ENCODE measurements around the gene GALNT2. TPM values are rescaled to one million over a fixed set of nuclear protein-coding genes. Genes with fewer than 3 reads are reported as not detected.

Gene GALNT2
- total RNA-seq, 1 experiment from 2014 or later, result 152 TPM

DNA sequence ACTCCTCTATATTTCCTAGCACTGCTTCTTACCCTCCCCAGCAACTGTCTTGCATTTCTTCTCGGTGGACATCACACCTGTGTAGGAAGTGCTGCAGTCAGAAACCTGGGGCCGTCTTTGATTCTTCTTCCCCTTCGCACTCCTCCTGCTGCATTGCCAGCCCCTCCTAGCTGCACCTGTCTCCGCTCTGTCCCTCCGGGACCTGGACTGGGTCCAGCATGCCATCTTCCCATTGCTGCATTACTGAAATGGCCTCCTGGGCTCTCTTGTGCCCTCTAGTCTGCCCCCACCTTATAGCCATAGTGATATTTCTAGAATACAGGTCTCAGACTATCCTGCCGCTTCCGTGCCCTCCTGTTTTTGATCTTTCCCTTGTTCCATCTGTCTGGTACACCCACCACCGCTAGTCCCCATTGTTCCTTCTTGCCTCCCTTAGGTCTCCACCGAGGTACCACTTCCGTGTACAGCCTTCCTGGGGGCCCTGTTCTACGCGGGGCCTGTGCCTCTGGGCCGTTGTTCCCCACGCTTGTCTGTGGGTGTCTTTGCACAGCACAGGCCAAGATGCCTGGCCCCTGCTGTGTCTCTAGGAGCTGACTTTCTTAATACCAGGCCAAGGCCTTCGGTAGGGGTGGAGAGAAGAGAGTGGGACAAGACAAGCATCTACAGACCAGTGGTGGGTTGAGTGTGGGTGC is 107.6 kb downstream of the GALNT2 start:
- no TSS peak for BruUV-seq (replicated peaks)
- CTCF ChIA-PET, result no interaction called here
- no peak overlapping the region for H3K4me3 ChIP-seq (ENCODE audit: low read depth in 2 of 2, low read length in 2 of 2)

DNA sequence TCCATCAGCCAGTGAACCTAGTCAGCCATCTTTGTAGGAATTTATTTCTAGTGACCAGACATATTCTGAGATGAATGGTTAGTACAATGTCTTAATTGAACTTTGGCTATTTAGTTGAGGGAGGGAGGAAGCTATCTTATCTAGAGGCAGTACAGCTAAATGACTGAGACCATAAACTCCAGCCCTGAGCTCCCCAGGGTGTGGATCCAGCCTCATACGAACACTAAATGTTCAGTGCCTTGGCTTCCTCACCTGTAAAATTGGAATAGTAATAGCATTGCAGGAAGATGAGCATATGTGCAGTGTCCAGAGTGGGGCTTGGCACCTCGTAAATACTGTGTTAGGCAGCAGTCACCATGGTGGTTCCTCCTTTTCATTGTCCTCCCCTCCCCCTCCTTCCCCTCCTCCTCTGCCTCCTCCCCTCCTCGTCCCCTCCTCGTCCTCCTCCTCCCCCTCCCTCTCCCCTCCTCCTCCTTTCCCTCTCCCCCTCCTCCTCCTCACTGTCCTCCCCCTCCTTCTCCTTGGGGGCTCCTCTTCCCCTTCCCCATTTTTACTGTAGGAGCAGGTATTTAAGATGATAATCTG is 108.2 kb downstream of the GALNT2 start:
- ATAC-seq (no peak), DNase-seq (ENCODE audit: low read depth, low spot score) (no peak)
- TF ChIP-seq SIN3A (IDR thresholded peaks at IDR 0.05; ENCODE audit: borderline replicate concordance, insufficient read depth, low read depth, low read length) (no peak), POLR2AphosphoS5 (IDR thresholded peaks at IDR 0.05; ENCODE audit: low read depth, low read length) (no peak), TCF7L2 (IDR thresholded peaks at IDR 0.05; ENCODE audit: low read depth, low read length) (no peak)
- TF ChIP-seq, protein P1, sequence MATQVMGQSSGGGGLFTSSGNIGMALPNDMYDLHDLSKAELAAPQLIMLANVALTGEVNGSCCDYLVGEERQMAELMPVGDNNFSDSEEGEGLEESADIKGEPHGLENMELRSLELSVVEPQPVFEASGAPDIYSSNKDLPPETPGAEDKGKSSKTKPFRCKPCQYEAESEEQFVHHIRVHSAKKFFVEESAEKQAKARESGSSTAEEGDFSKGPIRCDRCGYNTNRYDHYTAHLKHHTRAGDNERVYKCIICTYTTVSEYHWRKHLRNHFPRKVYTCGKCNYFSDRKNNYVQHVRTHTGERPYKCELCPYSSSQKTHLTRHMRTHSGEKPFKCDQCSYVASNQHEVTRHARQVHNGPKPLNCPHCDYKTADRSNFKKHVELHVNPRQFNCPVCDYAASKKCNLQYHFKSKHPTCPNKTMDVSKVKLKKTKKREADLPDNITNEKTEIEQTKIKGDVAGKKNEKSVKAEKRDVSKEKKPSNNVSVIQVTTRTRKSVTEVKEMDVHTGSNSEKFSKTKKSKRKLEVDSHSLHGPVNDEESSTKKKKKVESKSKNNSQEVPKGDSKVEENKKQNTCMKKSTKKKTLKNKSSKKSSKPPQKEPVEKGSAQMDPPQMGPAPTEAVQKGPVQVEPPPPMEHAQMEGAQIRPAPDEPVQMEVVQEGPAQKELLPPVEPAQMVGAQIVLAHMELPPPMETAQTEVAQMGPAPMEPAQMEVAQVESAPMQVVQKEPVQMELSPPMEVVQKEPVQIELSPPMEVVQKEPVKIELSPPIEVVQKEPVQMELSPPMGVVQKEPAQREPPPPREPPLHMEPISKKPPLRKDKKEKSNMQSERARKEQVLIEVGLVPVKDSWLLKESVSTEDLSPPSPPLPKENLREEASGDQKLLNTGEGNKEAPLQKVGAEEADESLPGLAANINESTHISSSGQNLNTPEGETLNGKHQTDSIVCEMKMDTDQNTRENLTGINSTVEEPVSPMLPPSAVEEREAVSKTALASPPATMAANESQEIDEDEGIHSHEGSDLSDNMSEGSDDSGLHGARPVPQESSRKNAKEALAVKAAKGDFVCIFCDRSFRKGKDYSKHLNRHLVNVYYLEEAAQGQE (IDR thresholded peaks at IDR 0.05; ENCODE audit: insufficient read depth in 1 of 2, low read depth in 2 of 2, low read length in 1 of 2), result no peak
- TF ChIP-seq, protein P2, sequence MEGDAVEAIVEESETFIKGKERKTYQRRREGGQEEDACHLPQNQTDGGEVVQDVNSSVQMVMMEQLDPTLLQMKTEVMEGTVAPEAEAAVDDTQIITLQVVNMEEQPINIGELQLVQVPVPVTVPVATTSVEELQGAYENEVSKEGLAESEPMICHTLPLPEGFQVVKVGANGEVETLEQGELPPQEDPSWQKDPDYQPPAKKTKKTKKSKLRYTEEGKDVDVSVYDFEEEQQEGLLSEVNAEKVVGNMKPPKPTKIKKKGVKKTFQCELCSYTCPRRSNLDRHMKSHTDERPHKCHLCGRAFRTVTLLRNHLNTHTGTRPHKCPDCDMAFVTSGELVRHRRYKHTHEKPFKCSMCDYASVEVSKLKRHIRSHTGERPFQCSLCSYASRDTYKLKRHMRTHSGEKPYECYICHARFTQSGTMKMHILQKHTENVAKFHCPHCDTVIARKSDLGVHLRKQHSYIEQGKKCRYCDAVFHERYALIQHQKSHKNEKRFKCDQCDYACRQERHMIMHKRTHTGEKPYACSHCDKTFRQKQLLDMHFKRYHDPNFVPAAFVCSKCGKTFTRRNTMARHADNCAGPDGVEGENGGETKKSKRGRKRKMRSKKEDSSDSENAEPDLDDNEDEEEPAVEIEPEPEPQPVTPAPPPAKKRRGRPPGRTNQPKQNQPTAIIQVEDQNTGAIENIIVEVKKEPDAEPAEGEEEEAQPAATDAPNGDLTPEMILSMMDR (IDR thresholded peaks at IDR 0.05), result no peak
- POLR2A ChIA-PET, result no interaction called here
- BruUV-seq (replicated peaks), result no TSS peak
- no peak overlapping the region for H3K4me3 ChIP-seq (ENCODE audit: low read depth in 2 of 2, low read length in 2 of 2)
- no peak overlapping the region for H3K27ac ChIP-seq (ENCODE audit: low read length)
- no peaks in the 10 kb centered on the region for H3K4me1 ChIP-seq (ENCODE audit: control insufficient read depth, insufficient read depth, low read length)
- H3K36me3 ChIP-seq (ENCODE audit: control insufficient read depth, insufficient read depth, low read length), result no peaks in the 10 kb centered on the region
- H3K9me3 ChIP-seq (ENCODE audit: control insufficient read depth, insufficient read depth, low read depth, low read length), result no peaks in the 10 kb centered on the region
- intact Hi-C loops (cut with micrococcal nuclease; ENCODE audit: unreplicated experiment) (no loop called here), in situ Hi-C loops (cut with HindIII; ENCODE audit: low pct_unique_long_range_greater_than_20kb, low sequenced_read_pairs) (no loop called here)
- CTCF ChIA-PET, result no interaction called here
- no peaks in the 10 kb centered on the region for H3K27me3 ChIP-seq (ENCODE audit: control insufficient read depth, insufficient read depth, low read length)

More for the DNA sequence above, 107.6 kb downstream of the GALNT2 start:
- in situ Hi-C loops (cut with HindIII; ENCODE audit: low pct_unique_long_range_greater_than_20kb, low sequenced_read_pairs), result no loop called here
- intact Hi-C loops (cut with micrococcal nuclease; ENCODE audit: unreplicated experiment), result no loop called here
- no peaks in the 10 kb centered on the region for H3K27me3 ChIP-seq (ENCODE audit: control insufficient read depth, insufficient read depth, low read length)
- POLR2A ChIA-PET, result no interaction called here
- no peak overlapping the region for H3K27ac ChIP-seq (ENCODE audit: low read length)
- H3K4me1 ChIP-seq (ENCODE audit: control insufficient read depth, insufficient read depth, low read length), result no peaks in the 10 kb centered on the region
- no peaks in the 10 kb centered on the region for H3K36me3 ChIP-seq (ENCODE audit: control insufficient read depth, insufficient read depth, low read length)
- TF ChIP-seq POLR2AphosphoS5 (IDR thresholded peaks at IDR 0.05; ENCODE audit: low read depth, low read length) (no peak), SIN3A (IDR thresholded peaks at IDR 0.05; ENCODE audit: borderline replicate concordance, insufficient read depth, low read depth, low read length) (no peak), TCF7L2 (IDR thresholded peaks at IDR 0.05; ENCODE audit: low read depth, low read length) (no peak)
- TF ChIP-seq, protein P1 (IDR thresholded peaks at IDR 0.05; ENCODE audit: insufficient read depth in 1 of 2, low read depth in 2 of 2, low read length in 1 of 2), result no peak
- TF ChIP-seq, protein P2 (IDR thresholded peaks at IDR 0.05), result no peak
- ATAC-seq (0 out of 2 replicates have a peak, but pooled peaks have one; percentile 22), DNase-seq (ENCODE audit: low read depth, low spot score) (no peak)
- H3K9me3 ChIP-seq (ENCODE audit: control insufficient read depth, insufficient read depth, low read depth, low read length), result no peaks in the 10 kb centered on the region
